GM12878 (cell line): ENCODE results near the gene MYRFL. TPM values are rescaled to one million over a fixed set of nuclear protein-coding genes. Genes with fewer than 3 reads are reported as not detected.

Experiments
- ATAC-seq: fragments of 200-7000 bp; cut with Tn5 transposase; 3 replicates; pipeline ENCODE4 v1.9.1; 2020; ENCODE audit warnings: mild to moderate bottlenecking, moderate library complexity
- BruUV-seq: library from RNA; stranded (reverse); fragments of 400-500 nt; replicated peaks from 2 replicates; lab custom pipeline; 2021; lab: Mats Ljungman, UMichigan
- CTCF ChIA-PET: fragments of 300-600 bp; sonication (Branson Sonifier 250); formaldehyde crosslinking; extraction: SDS; loops from one replicate; lab custom pipeline; 2021; ENCODE audit warnings: inconsistent platforms; lab: Yijun Ruan, JAX
- POLR2A ChIA-PET: fragments of 350-600 bp; formaldehyde crosslinking; extraction: SDS; loops from one replicate; lab custom pipeline; 2021; ENCODE audit warnings: inconsistent platforms; lab: Charles Lee
- RAD21 ChIA-PET: fragments of 300-600 bp; sonication (Branson Sonifier 250); formaldehyde crosslinking; loops from one replicate; lab custom pipeline; 2023; ENCODE audit warnings: antibody characterized with exemption; ENCODE audit not compliant: unreplicated experiment; lab: Charles Lee
- SMC1A ChIA-PET: fragments of 300-600 bp; sonication (Branson Sonifier 250); formaldehyde crosslinking; loops from one replicate; lab custom pipeline; 2023; ENCODE audit not compliant: unreplicated experiment, uncharacterized antibody; lab: Charles Lee
- DNase-seq: peaks from one replicate; pipeline ENCODE4 v3.0.0-alpha.2; 2011; ENCODE audit warnings: low read depth, low spot score
- FAIRE-seq: peaks from 3 replicates; lab custom pipeline; 2011; peaks lifted over from hg19 to GRCh38; lab: Jason Lieb, UNC
- H2AFZ ChIP-seq: 2 replicates; pipeline ENCODE4 v1.6.0; 2011; ENCODE audit warnings: low read depth, low read length, control low read depth; ENCODE audit not compliant: control insufficient read depth
- H3K27ac ChIP-seq: 2 replicates; pipeline ENCODE4 v1.5.1; 2011; ENCODE audit warnings: control low read depth; ENCODE audit not compliant: control insufficient read depth, insufficient read depth
- H3K27me3 ChIP-seq, 2 experiments: replicated peaks in 1 of 2; 2 replicates each; pipeline versions ENCODE4 v1.6.0 to v1.6.1; 2011; ENCODE audit warnings: low read length in 1 of 2; ENCODE audit not compliant: control insufficient read depth in 2 of 2, insufficient read depth in 2 of 2
- H3K36me3 ChIP-seq, 2 experiments: 2 replicates each; pipeline ENCODE4 v1.5.1; 2011; ENCODE audit warnings: low read length in 1 of 2; ENCODE audit not compliant: control insufficient read depth in 2 of 2, insufficient read depth in 2 of 2
- H3K4me1 ChIP-seq: 2 replicates; pipeline ENCODE4 v1.6.1; 2011; ENCODE audit warnings: mild to moderate bottlenecking, low read length, moderate library complexity, mixed read lengths; ENCODE audit not compliant: control insufficient read depth, insufficient read depth
- H3K4me2 ChIP-seq: 2 replicates; pipeline ENCODE4 v1.6.0; 2011; ENCODE audit warnings: control low read depth; ENCODE audit not compliant: control insufficient read depth, insufficient read depth
- H3K4me3 ChIP-seq: fragments of 200-600 bp; sonication (generic); 2 replicates; pipeline ENCODE4 v1.5.1; 2016
- H3K79me2 ChIP-seq: 2 replicates; pipeline ENCODE4 v1.6.0; 2011; ENCODE audit warnings: low read length; ENCODE audit not compliant: control insufficient read depth, insufficient read depth
- H3K9ac ChIP-seq: 2 replicates; pipeline ENCODE4 v1.8.0; 2011; ENCODE audit warnings: low read length, control low read depth, mixed read lengths; ENCODE audit not compliant: control insufficient read depth, insufficient read depth
- H3K9me3 ChIP-seq: replicated peaks from 3 replicates; pipeline ENCODE4 v1.5.1; 2011; ENCODE audit warnings: mild to moderate bottlenecking, low read length; ENCODE audit not compliant: control insufficient read depth, insufficient read depth
- H4K20me1 ChIP-seq: 2 replicates; pipeline ENCODE4 v1.6.0; 2011; ENCODE audit not compliant: control insufficient read depth, insufficient read depth
- ASH2L ChIP-seq: fragments of 300-600, 200-600 bp; sonication (generic); IDR thresholded peaks from 2 replicates; pipeline ENCODE4 v1.6.1; 2017; ENCODE audit warnings: low read depth, mild to moderate bottlenecking, borderline replicate concordance
- ATF2 ChIP-seq: IDR thresholded peaks from 2 replicates; pipeline ENCODE4 v1.6.1; 2012; ENCODE audit warnings: low read length, inconsistent platforms
- BCL11A ChIP-seq: IDR thresholded peaks from 2 replicates; pipeline ENCODE4 v1.6.1; 2011; ENCODE audit warnings: low read depth, low read length
- BHLHE40 ChIP-seq, 2 experiments: fragments of 450-650 bp in 1 of 2; IDR thresholded peaks; 2 replicates each; pipeline ENCODE4 v1.6.1; 2011 to 2017; ENCODE audit warnings: low read depth in 2 of 2, borderline replicate concordance in 1 of 2, improper control_type of control experiment in 1 of 2, low read length in 1 of 2, mild to moderate bottlenecking in 1 of 2
- CREM ChIP-seq: IDR thresholded peaks from 2 replicates; pipeline ENCODE4 v1.6.1; 2014; ENCODE audit warnings: antibody characterized with exemption, low read depth
- EP300 ChIP-seq, 2 experiments: fragments of 150-350 bp in 1 of 2; IDR thresholded peaks; 2 replicates each; pipeline ENCODE4 v1.6.1; 2011 to 2012; ENCODE audit warnings: low read depth in 2 of 2, low read length in 2 of 2, borderline replicate concordance in 1 of 2, improper control_type of control experiment in 1 of 2, inconsistent platforms in 1 of 2; ENCODE audit not compliant: control insufficient read depth in 1 of 2
- IKZF1 ChIP-seq: fragments of 450-650 bp; conservative IDR thresholded peaks from 2 replicates; pipeline ENCODE4 v1.6.1; 2017; ENCODE audit warnings: antibody characterized with exemption, mild to moderate bottlenecking
- IRF3 ChIP-seq: fragments of 450-650 bp; IDR thresholded peaks from 2 replicates; pipeline ENCODE4 v1.6.1; 2014; ENCODE audit warnings: mild to moderate bottlenecking
- NKRF ChIP-seq: fragments of 450-650 bp; conservative IDR thresholded peaks from 2 replicates; pipeline ENCODE4 v1.6.1; 2017; ENCODE audit warnings: mild to moderate bottlenecking, moderate library complexity
- NR2C1 ChIP-seq: fragments of 450-650 bp; IDR thresholded peaks from 2 replicates; pipeline ENCODE4 v1.6.1; 2017; ENCODE audit warnings: antibody characterized with exemption, mild to moderate bottlenecking, moderate library complexity
- PKNOX1 ChIP-seq: fragments of 450-650 bp; IDR thresholded peaks from 2 replicates; pipeline ENCODE4 v1.6.1; 2016; ENCODE audit warnings: mild to moderate bottlenecking
- POLR2AphosphoS2 ChIP-seq: IDR thresholded peaks from 2 replicates; pipeline ENCODE4 v1.6.1; 2011; ENCODE audit warnings: low read depth, mild to moderate bottlenecking, low read length, improper control_type of control experiment, moderate library complexity
- RELA ChIP-seq: fragments of 450-650 bp; IDR thresholded peaks from 2 replicates; pipeline ENCODE4 v1.8.0; 2014; ENCODE audit warnings: borderline replicate concordance; ENCODE audit not compliant: partially characterized antibody
- TAF1 ChIP-seq: IDR thresholded peaks from 2 replicates; pipeline ENCODE4 v1.6.1; 2011; ENCODE audit warnings: mild to moderate bottlenecking, low read depth, low read length, borderline replicate concordance
- YY1 ChIP-seq: IDR thresholded peaks from 2 replicates; pipeline ENCODE4 v1.6.1; 2011; ENCODE audit warnings: low read depth, mild to moderate bottlenecking, low read length
- WGBS: methylation state at CpG from one replicate; pipeline ENCODE4 v1.1.6; 2016; ENCODE audit warnings: low lambda C conversion rate; ENCODE audit not compliant: insufficient replicate concordance, insufficient coverage; ENCODE audit errors: missing lambda C conversion rate; 5-methylcytosine and 5-hydroxymethylcytosine counted together
- in situ Hi-C: fragments of 300-500 bp; cut with MboI; formaldehyde crosslinking; loops from 9 replicates; pipeline ENCODE4 v1.14.3; 2018; ENCODE audit warnings: mixed read lengths
- intact Hi-C: fragments of 100-400 bp; cut with micrococcal nuclease; formaldehyde crosslinking; loops from one replicate; pipeline ENCODE4 v1.14.2; 2022; ENCODE audit not compliant: unreplicated experiment
- polyA plus RNA-seq, 11 experiments: library from polyadenylated mRNA; depleted of rRNA in 4 of 11; unstranded in 6 of 11; stranded (reverse) in 5 of 11; fragments of >200 nt; fragmentation: Nextera tagmentation in 4 of 11; fragmentation: Illumina TruSeq in 1 of 11; extraction: Ambion mirVana in 4 of 11; extraction: Trizol in 1 of 11; gene quantifications; 1 replicate in 1 of 11; 2 replicates in 10 of 11; pipeline versions ENCODE4 v1.2.1 to v1.2.3, GENCODE V29; 2011 to 2016; ENCODE audit warnings: inconsistent platforms in 2 of 11, missing spikeins in 2 of 11, low read depth in 1 of 11
- total RNA-seq, 4 experiments: library from RNA; depleted of rRNA in 3 of 4; stranded (reverse); fragments of >200 nt in 3 of 4; fragmentation: Illumina TruSeq in 1 of 4; extraction: Trizol in 1 of 4; gene quantifications; 2 replicates each; pipeline versions ENCODE4 v1.2.1 to v1.2.3, GENCODE V29; 2013 to 2021

Gene MYRFL
- total and polyA plus RNA-seq, 10 of the 15 experiments (the other 5 are each of a cell fraction or from before 2014, with no cell fraction given) = 0.24 to 1.8 (median 0.64) TPM

- Histone ChIP-seq H3K36me3 (no peaks in the 10 kb centered on the region), H3K9me3 (no peaks in the 10 kb centered on the region; the same call in 2 of the 3 replicates), H3K4me2 (no peak overlapping the region), H4K20me1 (no peaks in the 10 kb centered on the region), H3K9ac (no peak overlapping the region), H3K27me3 (no peaks in the 10 kb centered on the region), H3K79me2 (no peaks in the 10 kb centered on the region), H3K27ac (no peak overlapping the region), H2AFZ (no peak overlapping the region), H3K4me3 (no peak overlapping the region), H3K4me1 (no peaks in the 10 kb centered on the region)
- ChIA-PET POLR2A (no interaction called here), CTCF (interaction anchor here (2.1 kb wide), 1 partner anchor 12 kb away, joined by 6 read pairs; no protein-coding TSS in a partner anchor), RAD21 (interaction anchor here (0.7 kb wide), 1 partner anchor 85 kb away, joined by 3 read pairs; no protein-coding TSS in a partner anchor), SMC1A (interaction anchor here (0.6 to 1.1 kb wide), 2 partner anchors 11 to 40 kb away, joined by 3 to 4 read pairs; no protein-coding TSS in a partner anchor)
- no peak for FAIRE-seq
- no peak for TF ChIP-seq BHLHE40 (IDR thresholded peaks at IDR 0.05; ENCODE audit: borderline replicate concordance in 1 of 2, low read depth in 2 of 2, low read length in 1 of 2)
- TF ChIP-seq TAF1 = no peak
- TF ChIP-seq ATF2 = no peak
- no peak for TF ChIP-seq YY1
- no peak for TF ChIP-seq IRF3
- TF ChIP-seq EP300 (IDR thresholded peaks at IDR 0.05; ENCODE audit: borderline replicate concordance in 1 of 2, control insufficient read depth in 1 of 2, low read depth in 2 of 2, low read length in 2 of 2) = no peak
- no peak for TF ChIP-seq CREM
- TF ChIP-seq POLR2AphosphoS2 = no peak
- TF ChIP-seq IKZF1 = no peak
- no peak for TF ChIP-seq RELA
- no peak for TF ChIP-seq NKRF
- TF ChIP-seq PKNOX1 = no peak
- no peak for TF ChIP-seq ASH2L
- no peak for TF ChIP-seq BCL11A
- TF ChIP-seq NR2C1 = no peak
- intact Hi-C loops (no loop called here), in situ Hi-C loops (no loop called here)
- no TSS peak for BruUV-seq
- DNase-seq = no peak
- ATAC-seq = no peak
- 99% methylated on average over 4 of the region's 4 CpGs for WGBS
Measured at GRCh38 chr12:69810870-69811498, 14.0 kb upstream of the MYRFL start.
